ENCODE measurements around the gene TNS1.

Gene TNS1

GRCh38 chr2:217804791-217805667 is 197.8 kb downstream of the TNS1 start:
- no peak for DNase-seq

DNA sequence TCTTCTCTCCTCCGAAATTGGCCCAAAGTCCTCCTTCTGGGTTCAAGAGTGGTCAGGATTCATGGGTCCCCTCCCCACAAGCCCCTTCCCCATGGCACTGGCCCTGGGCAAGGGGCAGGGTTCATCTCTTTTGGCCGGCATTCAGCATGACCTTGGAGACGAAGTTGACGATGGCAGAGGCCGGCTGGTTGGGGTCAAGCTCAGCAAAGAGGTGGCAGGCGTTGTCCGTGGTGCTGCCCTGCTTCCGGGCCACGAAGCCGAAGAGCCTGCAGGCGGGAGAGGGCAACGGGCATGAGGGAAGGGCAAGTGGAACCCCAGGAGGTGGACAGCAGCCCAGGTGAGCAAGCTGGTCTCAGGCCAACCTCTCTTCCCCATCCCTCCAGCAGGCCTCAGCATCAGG is 198.5 kb downstream of the TNS1 start:
- no peak for DNase-seq

- no peak for DNase-seq
These were observed 199.2 kb downstream of the TNS1 start for GRCh38 chr2:217803653-217803960.

GRCh38 chr2:217802876-217803652 is 199.7 kb downstream of the TNS1 start:
- DNase-seq, result no peak

DNA sequence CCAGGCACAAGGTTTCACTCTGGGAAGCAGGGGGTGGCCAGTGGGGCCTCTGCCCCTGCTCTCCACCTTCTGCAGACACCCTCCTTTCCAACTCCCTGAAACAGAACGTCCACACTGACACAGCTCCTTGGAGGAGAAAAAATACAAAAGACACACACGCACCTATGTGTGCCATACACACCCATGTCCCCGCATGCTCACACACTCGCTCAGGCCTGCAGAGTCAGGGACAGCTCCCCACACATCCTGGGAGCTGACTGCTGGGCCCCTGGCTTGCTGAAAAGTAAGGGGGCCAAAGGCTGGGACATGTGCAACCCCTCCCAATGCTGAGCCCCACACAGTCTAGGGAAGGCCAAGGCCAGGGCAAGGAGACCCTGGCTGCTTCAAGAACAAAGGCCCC is 200.5 kb downstream of the TNS1 start:
- DNase-seq, result no peak

DNA sequence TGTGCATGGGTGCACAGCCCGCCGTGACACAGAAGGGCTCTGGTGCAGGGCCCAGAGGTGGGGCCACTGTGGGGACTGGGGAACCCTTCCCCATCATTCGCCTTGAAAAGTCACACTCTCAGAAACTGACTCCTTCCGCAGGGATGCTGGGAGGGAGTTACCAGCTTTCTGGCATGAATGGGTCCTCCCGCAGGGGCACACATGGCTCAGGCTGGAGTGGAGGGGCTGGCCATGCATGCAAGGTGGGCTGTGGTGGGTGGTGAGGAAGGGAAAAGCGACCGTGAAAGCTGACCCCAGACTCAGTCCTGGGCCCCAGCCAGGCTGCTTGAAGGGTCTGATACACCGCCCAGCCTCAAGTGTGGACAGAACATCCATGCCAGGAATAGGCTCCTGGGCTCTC is 201.1 kb downstream of the TNS1 start:
- no peak for DNase-seq

DNA sequence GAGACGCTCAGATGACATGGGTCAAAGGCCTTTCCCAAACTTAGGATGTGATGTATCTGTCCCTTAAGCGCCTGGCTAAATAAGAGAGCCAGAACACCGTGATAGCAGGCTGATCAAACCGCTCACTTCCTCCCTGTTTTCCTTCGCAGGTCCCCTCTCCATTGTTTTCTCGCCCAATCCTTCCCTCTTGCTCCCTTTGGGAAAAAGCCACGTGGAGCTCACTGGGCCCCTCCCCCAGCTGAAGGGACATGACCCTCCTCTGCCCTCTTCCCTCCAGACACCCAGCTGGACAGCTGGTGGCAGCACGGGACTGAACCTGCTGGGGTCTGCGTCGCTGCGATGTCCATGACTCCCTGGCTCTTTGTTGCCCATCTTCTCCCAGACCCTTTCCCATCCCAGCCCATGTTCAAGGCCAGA is 201.7 kb downstream of the TNS1 start:
- DNase-seq, result no peak

- DNase-seq, result no peak
These were observed 202.2 kb downstream of the TNS1 start for GRCh38 chr2:217800433-217801114.

- no peak for DNase-seq
These were observed 203.0 kb downstream of the TNS1 start for GRCh38 chr2:217799563-217800432.

DNA sequence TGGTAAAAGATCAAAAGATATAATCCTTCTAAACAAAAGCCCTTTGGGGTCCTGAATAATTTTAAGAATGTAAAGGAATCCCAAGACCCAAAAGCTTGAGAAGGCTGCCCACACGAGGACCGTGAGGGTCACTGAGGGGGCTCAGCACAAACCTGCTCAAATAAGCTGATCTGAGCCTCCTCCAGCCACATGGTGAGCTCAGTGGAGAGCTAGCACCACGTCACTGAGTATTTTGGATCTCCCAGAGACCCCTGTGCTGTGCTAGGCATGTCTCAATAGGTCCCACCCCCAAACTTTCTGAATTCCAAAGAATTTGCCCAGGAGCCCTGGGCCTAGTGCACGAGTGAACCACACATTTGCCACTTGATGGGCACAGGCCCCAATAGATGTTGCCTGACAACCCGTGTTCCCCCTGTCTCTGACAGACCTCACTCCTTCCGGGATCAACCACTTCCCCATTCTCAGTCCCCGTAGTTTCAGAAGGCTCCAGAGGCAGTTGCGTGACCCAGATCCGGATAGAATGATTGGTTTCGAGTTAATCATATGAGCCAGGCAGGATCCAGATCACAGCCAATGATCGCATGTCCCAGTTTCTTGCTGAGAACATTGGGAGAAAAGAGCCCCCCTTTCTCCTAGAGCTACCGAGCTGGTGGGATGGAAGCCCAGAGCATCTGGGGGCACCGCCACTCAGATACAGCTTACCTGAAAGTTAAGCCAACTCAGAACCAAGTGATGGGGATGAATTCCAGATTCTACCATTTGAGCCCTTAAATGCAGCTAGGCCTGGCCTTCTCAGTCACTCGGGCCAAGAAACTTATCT is 203.8 kb downstream of the TNS1 start:
- DNase-seq, result no peak

DNA sequence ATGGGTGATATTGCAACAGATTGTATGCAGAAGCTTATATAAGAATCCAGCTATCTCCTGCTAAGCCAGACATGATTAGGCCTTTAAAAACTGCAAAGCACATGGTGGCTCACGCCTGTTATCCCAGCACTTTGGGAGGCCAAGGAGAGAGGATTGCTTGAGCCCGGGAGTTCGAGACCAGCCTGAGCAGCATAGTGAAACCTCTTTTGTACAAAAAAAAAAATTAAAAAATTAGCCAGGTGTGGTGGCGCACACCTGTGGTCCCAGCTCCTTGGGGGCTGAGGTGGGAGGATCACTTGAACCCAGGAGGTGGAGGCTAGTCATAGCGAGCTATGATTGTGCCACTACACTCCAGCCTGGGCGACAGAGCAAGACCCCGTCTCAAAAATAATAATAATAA is 204.6 kb downstream of the TNS1 start:
- no peak for DNase-seq

DNA sequence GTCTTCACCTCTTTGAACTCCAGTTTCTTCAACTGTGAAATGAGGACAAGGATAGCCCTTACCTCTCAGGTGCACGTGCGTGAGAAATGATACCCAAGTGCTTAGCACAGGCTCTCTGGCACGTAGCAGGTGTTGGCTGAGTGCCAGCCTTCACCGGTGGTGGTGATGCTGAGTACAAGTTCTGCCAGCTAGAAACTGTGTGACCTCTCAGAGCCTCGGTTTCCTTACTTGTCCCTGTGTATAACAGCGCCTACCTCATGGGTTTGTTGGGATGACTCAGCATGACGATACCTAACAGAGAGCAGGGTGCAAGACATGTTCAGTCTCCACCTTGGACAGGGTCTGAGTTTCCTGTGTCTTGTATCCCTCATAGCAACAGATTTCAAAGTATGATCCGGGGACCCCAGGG is 205.1 kb downstream of the TNS1 start:
- DNase-seq, result no peak

DNA sequence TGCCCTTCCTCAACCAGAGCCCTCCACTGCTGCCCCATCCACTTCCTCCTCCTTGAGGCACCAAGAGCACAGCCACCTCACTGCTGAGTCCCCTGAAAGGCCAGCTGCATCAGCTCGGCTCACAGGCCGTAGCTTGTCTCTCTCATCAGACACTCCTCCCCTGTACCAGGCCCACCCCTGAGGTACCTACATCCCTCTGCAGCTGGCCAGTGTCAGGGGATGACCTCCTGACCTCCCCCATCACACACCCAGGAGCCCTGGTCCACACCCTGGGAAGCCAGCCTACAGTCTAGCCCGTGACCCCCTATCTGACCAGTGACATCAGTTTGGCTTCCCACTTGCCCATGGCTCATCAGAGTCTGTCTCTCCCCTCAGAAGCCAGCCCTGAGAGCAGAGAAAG is 205.6 kb downstream of the TNS1 start:
- no peak for DNase-seq

DNA sequence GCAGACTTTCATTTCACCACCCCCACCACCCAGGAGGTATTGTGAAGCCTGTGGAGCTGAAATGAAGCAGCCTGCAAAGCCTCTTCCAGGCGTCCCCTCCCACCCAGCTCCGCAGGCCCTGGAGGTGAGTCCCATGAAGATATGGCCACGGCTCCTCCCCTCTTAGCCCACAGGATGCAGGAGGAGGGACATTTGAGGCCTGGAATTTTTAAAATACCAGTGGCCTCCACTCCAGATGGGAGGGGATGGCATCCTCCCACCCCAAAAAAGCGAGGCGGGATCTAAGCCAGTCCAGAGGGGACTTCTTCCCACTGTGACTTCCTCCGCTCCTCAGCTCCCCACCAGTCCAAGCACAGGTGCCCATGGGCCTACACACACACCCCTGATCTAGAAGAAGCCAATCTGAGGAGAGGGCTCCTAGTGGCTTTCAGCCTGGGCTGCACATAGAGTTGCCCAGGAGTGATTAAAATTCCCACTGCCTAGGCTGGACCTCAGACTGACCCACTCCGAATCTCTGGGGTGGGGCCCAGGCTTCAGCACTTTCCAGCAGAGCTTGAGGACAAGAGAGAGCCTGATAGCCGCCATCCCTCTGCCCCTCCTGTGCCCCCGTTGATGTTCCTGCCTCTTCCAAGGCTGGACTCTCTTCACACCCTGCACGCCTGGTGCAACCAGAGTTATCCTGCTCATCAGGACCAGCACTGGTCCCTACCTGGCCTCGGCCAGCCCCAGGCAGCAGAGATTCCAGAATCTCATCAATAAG is 206.9 kb downstream of the TNS1 start:
- DNase-seq, result no peak

- no peak for DNase-seq
These were observed 207.7 kb downstream of the TNS1 start for GRCh38 chr2:217795067-217795466.

GRCh38 chr2:217794133-217794986 is 208.4 kb downstream of the TNS1 start:
- no peak for DNase-seq

DNA sequence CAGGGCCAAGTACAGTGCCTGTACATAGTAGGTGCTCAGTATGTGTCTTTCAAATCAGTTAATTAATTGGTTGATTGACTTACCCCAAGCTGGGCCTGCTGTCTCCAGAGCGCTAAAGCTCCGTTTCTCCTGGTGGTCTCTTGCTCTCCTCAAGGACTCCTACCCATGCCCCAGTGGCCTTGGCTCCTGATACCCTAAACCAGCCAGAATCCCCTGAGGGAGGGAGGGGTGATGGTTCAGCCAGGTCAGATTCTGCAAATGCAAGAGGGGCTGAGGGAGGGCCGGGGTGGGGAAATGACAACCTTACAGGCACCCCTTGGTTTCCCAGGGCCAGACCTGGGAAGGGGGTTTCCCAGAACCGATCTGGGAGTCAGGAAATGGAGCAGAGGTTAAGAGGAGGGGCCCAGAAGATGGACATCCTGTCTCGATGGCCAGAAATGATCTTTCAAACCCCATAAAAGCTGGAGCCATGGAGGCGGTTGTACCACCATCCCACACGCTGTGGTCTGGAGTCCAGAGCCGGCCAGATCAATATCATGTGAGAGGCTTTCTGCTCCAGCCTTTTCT is 209.1 kb downstream of the TNS1 start:
- no peak for DNase-seq

GRCh38 chr2:217792626-217793527 is 209.9 kb downstream of the TNS1 start:
- no peak for DNase-seq

DNA sequence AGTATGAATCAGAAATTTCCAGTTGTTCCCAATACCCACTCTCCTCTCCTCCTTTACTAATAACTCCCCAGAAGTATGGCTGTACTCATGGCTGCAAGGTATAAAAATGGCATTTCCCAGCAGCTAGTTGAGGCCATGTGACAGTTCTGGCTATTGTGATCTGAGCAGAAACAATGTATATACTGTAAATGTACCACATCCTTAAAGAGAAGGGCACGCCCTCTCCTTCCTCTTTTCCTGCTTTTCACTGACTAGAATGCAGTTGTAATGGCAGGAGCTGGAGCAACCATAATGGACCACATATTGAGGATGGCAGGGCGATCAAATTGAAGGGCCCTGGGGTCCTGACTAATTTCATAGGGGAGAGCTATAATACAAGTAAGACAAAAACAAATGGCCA is 211.2 kb downstream of the TNS1 start:
- no peak for DNase-seq
